ENCODE data around the gene DIP2B. TPM values are rescaled to one million over a fixed set of nuclear protein-coding genes. Genes with fewer than 3 reads are reported as not detected.

Gene DIP2B
- total RNA-seq, 1 experiment from 2014 or later, result 20.0 TPM

GRCh38 chr12:50546441-50547318 lies 41.9 kb downstream of the DIP2B start:
- Histone ChIP-seq H2BK12ac (ENCODE audit: insufficient read length, low read depth, low read length) (no peak overlapping the region), H3K27ac (ENCODE audit: insufficient read length, low read depth, low read length) (no peak overlapping the region), H3K9ac (ENCODE audit: extremely low read depth, insufficient read length, low read length) (no peak overlapping the region), H3K4me2 (ENCODE audit: insufficient read depth, insufficient read length, low read length) (no peak overlapping the region), H3K23me2 (ENCODE audit: insufficient read length, low read depth, low read length, poor library complexity, severe bottlenecking) (no peaks in the 10 kb centered on the region), H3K4me1 (ENCODE audit: insufficient read depth, low read length) (no peaks in the 10 kb centered on the region; the same call in 1 of the 2 replicates), H3K14ac (ENCODE audit: insufficient read depth, low read length) (no peak overlapping the region), H3K23ac (ENCODE audit: insufficient read length, low read depth, low read length) (no peak overlapping the region), H3K27me3 (ENCODE audit: insufficient read depth, low read length) (no peaks in the 10 kb centered on the region), H3K79me1 (ENCODE audit: insufficient read depth, low read depth, low read length, poor library complexity, severe bottlenecking) (peaks cover 6% of the 10 kb centered on the region), H4K20me1 (ENCODE audit: control insufficient read depth, insufficient read depth, insufficient read length) (no peaks in the 10 kb centered on the region), H2BK120ac (ENCODE audit: low read depth, low read length, poor library complexity, severe bottlenecking) (no peak overlapping the region), H3K79me2 (ENCODE audit: insufficient read depth, low read length) (peaks cover 7% of the 10 kb centered on the region; the same call in 1 of the 2 replicates), H2BK15ac (ENCODE audit: low read depth, low read length) (no peak overlapping the region), H3K18ac (ENCODE audit: insufficient read length, low read depth, low read length) (no peak overlapping the region), H3K56ac (ENCODE audit: insufficient read length, low read depth, low read length) (no peak overlapping the region), H2AK5ac (ENCODE audit: insufficient read length, low read length) (no peak overlapping the region), H2BK20ac (ENCODE audit: low read depth, low read length, poor library complexity, severe bottlenecking) (no peak overlapping the region), H4K8ac (replicated peaks; ENCODE audit: insufficient read length, low read depth, low read length) (no peak overlapping the region), H2BK5ac (ENCODE audit: insufficient read length, low read length) (no peak overlapping the region), H3K4ac (ENCODE audit: low read depth, low read length) (no peak overlapping the region), H3T11ph (ENCODE audit: low read length) (no peak overlapping the region), H4K91ac (ENCODE audit: insufficient read length, low read depth, low read length) (no peak overlapping the region), H4K5ac (ENCODE audit: insufficient read length, low read depth, low read length) (no peak overlapping the region), H2AFZ (ENCODE audit: low read length) (no peak overlapping the region), H3K9me3 (ENCODE audit: control insufficient read depth, low read depth, low read length) (no peaks in the 10 kb centered on the region)
- H3K27me3 Mint-ChIP-seq (ENCODE audit: low read depth), result no peaks in the 10 kb centered on the region
- WGBS (ENCODE audit: extremely low coverage, insufficient read length, low lambda C conversion rate), result no CpG with 5 or more reads among the region's 6 CpGs
- H3K36me3 Mint-ChIP-seq (ENCODE audit: insufficient read depth in 1 of 3, low read depth in 3 of 3), result no peaks in the 10 kb centered on the region
- H3K4me3 Mint-ChIP-seq, result no peak overlapping the region
- peak overlapping the region; percentile 30 to 87 (median 70); a peak in 5 of 7 replicates for H3K27ac Mint-ChIP-seq
- DNase-seq, result no peak
- H3K9me3 Mint-ChIP-seq, result no peaks in the 10 kb centered on the region
- no peak for TF ChIP-seq CTCF (conservative IDR thresholded peaks at IDR 0.05)
- H3K4me1 Mint-ChIP-seq, result peaks cover 18 to 22% of the 10 kb centered on the region in 2 experiments

Data from H9 (cell line).